Testis (tissue), 3 donors: ENCODE results near the gene SDK1. TPM values are rescaled to one million over a fixed set of nuclear protein-coding genes. Genes with fewer than 3 reads are reported as not detected.

Experiments used
- DNase-seq: peaks from one replicate; pipeline ENCODE4 v3.0.0-alpha.2; 2019
- H3K27ac ChIP-seq, 2 donors: fragments of 200-600 bp; sonication (generic); one replicate each; pipeline ENCODE4 v1.5.1; 2019
- H3K27me3 ChIP-seq: fragments of 200-600 bp; sonication (generic); one replicate; pipeline ENCODE4 v1.5.1; 2019
- H3K36me3 ChIP-seq: fragments of 200-600 bp; sonication (generic); one replicate; pipeline ENCODE4 v1.5.1; 2017; ENCODE audit warnings: low read depth; ENCODE audit errors: missing control alignments
- H3K4me1 ChIP-seq: fragments of 200-600 bp; sonication (generic); one replicate; pipeline ENCODE4 v1.5.1; 2019
- H3K4me3 ChIP-seq, 2 donors: fragments of 200-600 bp; sonication (generic); one replicate each; pipeline ENCODE4 v1.5.1; 2017 to 2019
- H3K9me3 ChIP-seq: fragments of 200-600 bp; sonication (generic); one replicate; pipeline ENCODE4 v1.5.1; 2017
- POLR2A ChIP-seq: fragments of 450-650 bp; IDR thresholded peaks from one replicate; pipeline ENCODE4 v1.6.1; 2017; ENCODE audit warnings: antibody characterized with exemption, mild to moderate bottlenecking, moderate library complexity
- WGBS, 2 donors: methylation state at CpG; one replicate each; pipeline ENCODE4 v1.1.5; 2018; 5-methylcytosine and 5-hydroxymethylcytosine counted together
- intact Hi-C: fragments of 100-400 bp; cut with DNase I; formaldehyde crosslinking; loops from one replicate; pipeline ENCODE4 v1.15.1; 2023; ENCODE audit warnings: low total_unique reads
- polyA plus RNA-seq: library from polyadenylated mRNA; stranded (reverse); fragments of 350-450 nt; fragmentation: Illumina TruSeq; extraction: RNeasy Lipid Tissue Mini Kit (QIAGEN cat#74804); gene quantifications from one replicate; pipeline ENCODE4 v1.2.3, GENCODE V29; 2014; ENCODE audit warnings: low read depth, low replicate concordance; ENCODE audit not compliant: insufficient read depth
- total RNA-seq, 2 donors: library from RNA; depleted of rRNA; stranded (reverse); fragments of >200 nt; gene quantifications; one replicate each; pipeline ENCODE4 v1.2.3, GENCODE V29; 2016
- TF ChIP-seq, protein P1 (sequence below), 3 experiments: fragments of 450-650 bp in 2 of 3; fragments of 200-600 bp in 1 of 3; sonication (generic) in 1 of 3; IDR thresholded peaks; one replicate each; pipeline ENCODE4 v1.5.1; 2016 to 2019; ENCODE audit warnings: antibody characterized with exemption in 3 of 3, mild to moderate bottlenecking in 2 of 3, moderate library complexity in 1 of 3

Gene SDK1
- total and polyA plus RNA-seq, 3 donors from 2014 or later: 20.0 to 36.2 (median 24.9) TPM

- peaks cover 9% of the 10 kb centered on the region for H3K4me1 ChIP-seq
- 90 to 97% methylated on average over 10 to 12 of the region's 12 CpGs for WGBS, 2 donors
- no peaks in the 10 kb centered on the region for H3K27me3 ChIP-seq
- intact Hi-C loops: no loop called here
- no peaks in the 10 kb centered on the region for H3K36me3 ChIP-seq
- no peak for DNase-seq
- no peak overlapping the region for H3K27ac ChIP-seq
- H3K4me3 ChIP-seq: no peak overlapping the region
- TF ChIP-seq, protein P1, sequence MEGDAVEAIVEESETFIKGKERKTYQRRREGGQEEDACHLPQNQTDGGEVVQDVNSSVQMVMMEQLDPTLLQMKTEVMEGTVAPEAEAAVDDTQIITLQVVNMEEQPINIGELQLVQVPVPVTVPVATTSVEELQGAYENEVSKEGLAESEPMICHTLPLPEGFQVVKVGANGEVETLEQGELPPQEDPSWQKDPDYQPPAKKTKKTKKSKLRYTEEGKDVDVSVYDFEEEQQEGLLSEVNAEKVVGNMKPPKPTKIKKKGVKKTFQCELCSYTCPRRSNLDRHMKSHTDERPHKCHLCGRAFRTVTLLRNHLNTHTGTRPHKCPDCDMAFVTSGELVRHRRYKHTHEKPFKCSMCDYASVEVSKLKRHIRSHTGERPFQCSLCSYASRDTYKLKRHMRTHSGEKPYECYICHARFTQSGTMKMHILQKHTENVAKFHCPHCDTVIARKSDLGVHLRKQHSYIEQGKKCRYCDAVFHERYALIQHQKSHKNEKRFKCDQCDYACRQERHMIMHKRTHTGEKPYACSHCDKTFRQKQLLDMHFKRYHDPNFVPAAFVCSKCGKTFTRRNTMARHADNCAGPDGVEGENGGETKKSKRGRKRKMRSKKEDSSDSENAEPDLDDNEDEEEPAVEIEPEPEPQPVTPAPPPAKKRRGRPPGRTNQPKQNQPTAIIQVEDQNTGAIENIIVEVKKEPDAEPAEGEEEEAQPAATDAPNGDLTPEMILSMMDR (IDR thresholded peaks at IDR 0.05): no peak
- TF ChIP-seq POLR2A: no peak
- no peaks in the 10 kb centered on the region for H3K9me3 ChIP-seq
Measured at GRCh38 chr7:4154882-4155535, 854.0 kb downstream of the SDK1 start.

GRCh38 chr7:4156190-4156589 lies 855.1 kb downstream of the SDK1 start:
- DNase-seq: no peak
- Histone ChIP-seq H3K27ac (no peak overlapping the region), H3K4me1 (peaks cover 9% of the 10 kb centered on the region), H3K36me3 (no peaks in the 10 kb centered on the region), H3K4me3 (no peak overlapping the region), H3K27me3 (no peaks in the 10 kb centered on the region), H3K9me3 (no peaks in the 10 kb centered on the region)
- TF ChIP-seq POLR2A: no peak
- TF ChIP-seq, protein P1 (IDR thresholded peaks at IDR 0.05): no peak
- intact Hi-C loops: no loop called here
- WGBS, 2 donors: 68 to 87% methylated on average over 5 of the region's 5 CpGs

- WGBS, 2 donors: 95 to 100% methylated on average over 2 to 10 of the region's 10 CpGs
- no peak overlapping the region for H3K27ac ChIP-seq
- no peaks in the 10 kb centered on the region for H3K9me3 ChIP-seq
- peaks cover 9% of the 10 kb centered on the region for H3K4me1 ChIP-seq
- no peaks in the 10 kb centered on the region for H3K36me3 ChIP-seq
- no peak for DNase-seq
- intact Hi-C loops: no loop called here
- no peak overlapping the region for H3K4me3 ChIP-seq
- TF ChIP-seq, protein P1 (IDR thresholded peaks at IDR 0.05): no peak
- no peak for TF ChIP-seq POLR2A
- no peaks in the 10 kb centered on the region for H3K27me3 ChIP-seq
Measured at GRCh38 chr7:4157651-4158050, 856.6 kb downstream of the SDK1 start.

DNA sequence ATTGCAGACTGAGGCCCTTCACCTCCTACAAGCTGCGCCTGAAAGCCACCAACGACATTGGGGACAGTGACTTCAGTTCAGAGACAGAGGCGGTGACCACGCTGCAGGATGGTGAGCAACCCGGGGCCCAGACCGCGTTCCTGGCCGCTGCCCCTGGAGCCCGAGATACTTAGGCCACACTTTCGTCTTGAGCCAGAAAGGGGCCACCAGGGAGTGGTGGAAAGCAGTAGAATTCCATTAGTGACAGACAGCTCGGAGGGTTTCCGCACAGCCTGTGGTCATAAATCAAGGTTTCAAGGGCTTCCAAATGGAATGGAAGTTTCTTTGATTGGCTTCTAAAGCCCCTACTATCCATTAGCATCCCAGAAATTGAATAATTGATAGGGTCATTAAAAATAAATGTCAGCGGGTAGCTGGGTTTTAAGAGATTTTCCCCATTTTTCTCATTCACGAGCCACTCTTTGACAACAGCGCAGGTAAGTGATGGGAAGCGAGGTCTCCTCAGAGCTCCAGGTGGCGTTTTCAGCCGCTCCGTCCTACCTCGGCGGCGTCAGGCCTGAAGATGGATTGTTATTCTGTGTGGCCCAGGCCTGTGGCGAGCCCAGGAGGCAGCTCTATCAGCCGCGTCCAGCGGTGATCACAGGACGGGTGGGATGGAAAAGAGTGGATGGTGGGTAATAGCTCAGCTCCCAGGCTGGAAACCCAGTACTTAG lies 857.5 kb downstream of the SDK1 start:
- WGBS, 2 donors: 95% methylated on average over 24 to 27 of the region's 27 CpGs
- Histone ChIP-seq H3K36me3 (no peaks in the 10 kb centered on the region), H3K27me3 (no peaks in the 10 kb centered on the region), H3K27ac (no peak overlapping the region), H3K4me1 (peaks cover 9% of the 10 kb centered on the region), H3K9me3 (no peaks in the 10 kb centered on the region), H3K4me3 (no peak overlapping the region)
- TF ChIP-seq, protein P1 (IDR thresholded peaks at IDR 0.05): no peak
- no peak for TF ChIP-seq POLR2A
- no peak for DNase-seq
- intact Hi-C loops: no loop called here

DNA sequence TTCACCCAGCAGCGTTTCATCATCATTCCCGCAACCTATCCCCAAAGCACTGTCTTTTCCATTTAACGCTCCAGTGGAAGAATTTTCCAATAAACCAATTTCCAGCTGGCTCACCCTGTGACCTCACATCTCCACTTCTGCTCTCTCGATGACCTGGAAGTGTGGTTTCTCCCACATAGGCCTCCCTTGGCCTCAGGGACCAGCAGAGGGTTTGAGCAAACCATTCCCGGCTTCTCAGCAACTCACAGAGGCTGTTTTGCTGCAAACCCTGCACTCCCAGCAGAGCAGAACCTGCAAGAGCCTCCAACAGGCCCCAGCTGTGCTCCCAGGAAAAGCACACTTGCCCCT lies 858.1 kb downstream of the SDK1 start:
- Histone ChIP-seq H3K27me3 (no peaks in the 10 kb centered on the region), H3K4me1 (peaks cover 9% of the 10 kb centered on the region), H3K27ac (no peak overlapping the region), H3K4me3 (no peak overlapping the region), H3K36me3 (no peaks in the 10 kb centered on the region), H3K9me3 (no peaks in the 10 kb centered on the region)
- no peak for DNase-seq
- intact Hi-C loops: no loop called here
- 81 to 90% methylated on average over 5 of the region's 5 CpGs for WGBS, 2 donors
- TF ChIP-seq, protein P1 (IDR thresholded peaks at IDR 0.05): no peak
- TF ChIP-seq POLR2A: no peak
